K562 (cell line): ENCODE data around the gene IFI27L2. TPM values are rescaled to one million over a fixed set of nuclear protein-coding genes. Genes with fewer than 3 reads are reported as not detected.

Source experiments
- ATAC-seq: fragments of 200-7000 bp; cut with Tn5 transposase; 3 replicates; pipeline ENCODE4 v1.9.1; 2020; ENCODE audit warnings: moderate library complexity
- BruUV-seq: library from RNA; stranded (reverse); fragments of 400-500 nt; replicated peaks from 2 replicates; lab custom pipeline; 2021; lab: Mats Ljungman, UMichigan
- CTCF ChIA-PET: fragments of 300-600 bp; formaldehyde crosslinking; extraction: SDS; loops from one replicate; lab custom pipeline; 2021; ENCODE audit warnings: low intra/inter-chr PET ratio; lab: Yijun Ruan, JAX
- POLR2A ChIA-PET: fragments of 300-600, 350-650 bp; sonication (Branson Sonifier 250); formaldehyde crosslinking; extraction: SDS; loops from one replicate; lab custom pipeline; 2021; ENCODE audit warnings: antibody characterized with exemption, inconsistent platforms; lab: Yijun Ruan, JAX
- DNase-seq, 4 experiments: peaks; one replicate each; pipeline versions ENCODE4 v3.0.0 to v3.0.0-alpha.2; 2011 to 2018; ENCODE audit warnings: low spot score in 3 of 4, mixed read lengths in 3 of 4; ENCODE audit errors: extremely low read depth in 1 of 4
- FAIRE-seq: peaks from 2 replicates; lab custom pipeline; 2011; peaks lifted over from hg19 to GRCh38; lab: Jason Lieb, UNC
- H2AFZ ChIP-seq: 2 replicates; pipeline ENCODE4 v1.6.0; 2011; ENCODE audit warnings: low read depth, low read length, control low read depth, inconsistent platforms
- H3K27ac ChIP-seq: fragments of 200-600 bp; 3 replicates; pipeline ENCODE4 v1.8.0; 2011; ENCODE audit warnings: low read depth, mild to moderate bottlenecking, control low read depth, inconsistent platforms, low read length, moderate library complexity, mixed read lengths; ENCODE audit errors: extremely low read depth
- H3K27me3 ChIP-seq, 2 experiments: fragments of 300-600 bp in 1 of 2; 2 replicates in 1 of 2; 3 replicates in 1 of 2; pipeline versions ENCODE4 v1.6.0 to v1.8.0; 2011; ENCODE audit warnings: inconsistent platforms in 2 of 2, low read length in 2 of 2, mild to moderate bottlenecking in 1 of 2, mixed read lengths in 1 of 2, moderate library complexity in 1 of 2; ENCODE audit not compliant: control insufficient read depth in 2 of 2, insufficient read depth in 2 of 2
- H3K36me3 ChIP-seq: fragments of 300-600 bp; 3 replicates; pipeline ENCODE4 v1.8.0; 2011; ENCODE audit warnings: mild to moderate bottlenecking, low read length, inconsistent platforms; ENCODE audit not compliant: control insufficient read depth, insufficient read depth
- H3K4me1 ChIP-seq, 2 experiments: fragments of 200-600 bp in 1 of 2; replicated peaks in 1 of 2; 2 replicates in 1 of 2; 3 replicates in 1 of 2; pipeline versions ENCODE4 v1.5.1 to v1.8.0; 2011; ENCODE audit warnings: inconsistent platforms in 2 of 2, low read length in 2 of 2, mild to moderate bottlenecking in 1 of 2, mixed read lengths in 1 of 2, moderate library complexity in 1 of 2; ENCODE audit not compliant: control insufficient read depth in 2 of 2, insufficient read depth in 2 of 2
- H3K4me2 ChIP-seq: 2 replicates; pipeline ENCODE4 v1.6.1; 2011; ENCODE audit warnings: low read length, control low read depth, inconsistent platforms, mixed read lengths; ENCODE audit not compliant: insufficient read depth
- H3K4me3 ChIP-seq: fragments of 200-600 bp; sonication (generic), shearing (Covaris generic); 2 replicates; pipeline ENCODE4 v1.5.1; 2016; ENCODE audit warnings: control low read depth, inconsistent platforms
- H3K79me2 ChIP-seq: fragments of 200-600 bp; 3 replicates; pipeline ENCODE4 v1.8.0; 2011; ENCODE audit warnings: low read length, inconsistent platforms; ENCODE audit not compliant: control insufficient read depth, insufficient read depth
- H3K9ac ChIP-seq, 2 experiments: 2 replicates each; pipeline versions ENCODE4 v1.6.0 to v1.6.1; 2011; ENCODE audit warnings: low read depth in 2 of 2, low read length in 2 of 2, control low read depth in 1 of 2, inconsistent platforms in 1 of 2, mild to moderate bottlenecking in 1 of 2, mixed read lengths in 1 of 2; ENCODE audit not compliant: insufficient read depth in 1 of 2
- H3K9me1 ChIP-seq: one replicate; pipeline ENCODE4 v1.6.0; 2011; ENCODE audit warnings: inconsistent platforms, mild to moderate bottlenecking, low read length, moderate library complexity; ENCODE audit not compliant: control insufficient read depth, insufficient read depth
- H3K9me3 ChIP-seq: replicated peaks from 2 replicates; pipeline ENCODE4 v1.5.1; 2011; ENCODE audit warnings: low read depth, low read length, inconsistent platforms; ENCODE audit not compliant: control insufficient read depth, insufficient read depth
- H4K20me1 ChIP-seq: replicated peaks from 2 replicates; pipeline ENCODE4 v1.6.1; 2011; ENCODE audit warnings: low read length, inconsistent platforms, mixed read lengths; ENCODE audit not compliant: control insufficient read depth, insufficient read depth
- BCL6 ChIP-seq: fragments of 250-450 bp; sonication (Bioruptor Pico); IDR thresholded peaks from 2 replicates; pipeline ENCODE4 v1.4.0; 2020
- CXXC5 ChIP-seq: fragments of 250-450 bp; sonication (Bioruptor Pico); IDR thresholded peaks from 2 replicates; pipeline ENCODE4 v1.8.0; 2022; ENCODE audit warnings: inconsistent platforms, mild to moderate bottlenecking, moderate library complexity
- MCM3 ChIP-seq: fragments of 450-650 bp; IDR thresholded peaks from 2 replicates; pipeline ENCODE4 v1.6.1; 2016
- NCOA1 ChIP-seq: fragments of 450-650 bp; IDR thresholded peaks from 2 replicates; pipeline ENCODE4 v1.6.1; 2016; ENCODE audit warnings: low read depth
- TBP ChIP-seq: optimal IDR thresholded peaks from 2 replicates; pipeline ENCODE3; 2011; ENCODE audit warnings: low read depth, low read length, improper control_type of control experiment
- TCF7 ChIP-seq: sonication (generic); IDR thresholded peaks from 2 replicates; pipeline ENCODE4 v1.6.1; 2016; ENCODE audit warnings: antibody characterized with exemption, borderline replicate concordance
- ZNF134 ChIP-seq: fragments of 250-450 bp; sonication (Bioruptor Pico); conservative IDR thresholded peaks from 2 replicates; pipeline ENCODE4 v1.4.0; 2020
- WGBS: fragments of 100-300 bp; shearing (Covaris generic); methylation state at CpG from one replicate; pipeline ENCODE4 v1.1.6; 2016; ENCODE audit warnings: low coverage, mixed read lengths; ENCODE audit not compliant: insufficient coverage; ENCODE audit errors: missing lambda C conversion rate; 5-methylcytosine and 5-hydroxymethylcytosine counted together
- in situ Hi-C: fragments of 300-500 bp; cut with MboI; formaldehyde crosslinking; loops from 4 replicates; pipeline ENCODE4 v1.15.0; 2018; ENCODE audit warnings: inconsistent platforms, mixed read lengths
- intact Hi-C: fragments of 100-400 bp; cut with micrococcal nuclease; formaldehyde crosslinking; loops from 2 replicates; pipeline ENCODE4 v1.14.2; 2022
- polyA plus RNA-seq, 8 experiments: library from polyadenylated mRNA; depleted of rRNA in 4 of 8; stranded (reverse) in 5 of 8; unstranded in 3 of 8; fragments of >200 nt; fragmentation: Nextera tagmentation in 2 of 8; fragmentation: Illumina TruSeq in 1 of 8; extraction: Ambion mirVana in 2 of 8; extraction: Trizol in 1 of 8; gene quantifications; 2 replicates each; pipeline versions ENCODE4 v1.2.1 to v1.2.3, GENCODE V29; 2011 to 2014; ENCODE audit warnings: inconsistent platforms in 1 of 8, missing spikeins in 1 of 8
- total RNA-seq, 7 experiments: library from RNA; depleted of rRNA in 6 of 7; stranded (reverse); fragments of >200 nt in 6 of 7; fragmentation: Illumina TruSeq in 2 of 7; extraction: Trizol in 2 of 7; gene quantifications; 2 replicates each; pipeline versions ENCODE4 v1.2.1 to v1.2.3, GENCODE V29; 2011 to 2021; ENCODE audit warnings: low replicate concordance in 1 of 7
- TF ChIP-seq, protein P1 (sequence below), 2 experiments: fragments of 250-450 bp in 1 of 2; fragments of 450-650 bp in 1 of 2; sonication (Bioruptor Pico) in 1 of 2; IDR thresholded peaks; 2 replicates each; pipeline versions ENCODE4 v1.6.1 to v1.8.0; 2016 to 2021; ENCODE audit warnings: mild to moderate bottlenecking in 2 of 2, moderate library complexity in 2 of 2, missing compliant biosample characterization in 1 of 2, missing genetic modification characterization in 1 of 2
- TF ChIP-seq, protein P2 (sequence below): fragments of 250-450 bp; sonication (Bioruptor Pico); IDR thresholded peaks from 2 replicates; pipeline ENCODE4 v1.8.0; 2021; ENCODE audit warnings: moderate library complexity, mild to moderate bottlenecking, inconsistent platforms

IFI27L2 gene
- total and polyA plus RNA-seq, 9 of the 15 experiments (the other 6 are each of a cell fraction or from before 2014, with no cell fraction given): 1.0 to 9.3 (median 4.1) TPM

DNA sequence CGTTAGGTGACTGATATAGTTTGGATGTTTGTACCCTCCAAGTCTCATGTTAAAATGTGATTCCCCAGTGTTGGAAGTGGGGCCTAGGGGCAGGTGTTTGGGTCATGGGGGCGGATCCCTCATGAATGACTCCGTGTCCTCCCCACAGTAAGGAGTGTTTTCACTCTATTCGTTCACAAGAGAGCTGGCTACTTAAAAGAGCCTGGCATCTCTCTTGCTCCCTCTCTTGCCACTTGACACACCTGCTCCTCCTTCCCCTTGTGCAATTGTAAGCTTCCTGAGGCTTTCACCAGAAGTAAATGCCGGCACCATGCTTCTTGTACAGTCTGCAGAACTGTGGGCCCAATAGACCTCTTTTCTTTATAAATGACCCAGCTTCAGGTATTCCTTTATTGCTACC, 2.6 kb downstream of the IFI27L2 start:
- no peaks in the 10 kb centered on the region for H3K9me1 ChIP-seq
- POLR2A ChIA-PET: no interaction called here
- WGBS: 3% methylated on average over 5 of the region's 5 CpGs
- in situ Hi-C loops: no loop called here
- no peak overlapping the region for H3K9ac ChIP-seq
- H3K79me2 ChIP-seq: no peaks in the 10 kb centered on the region
- no peak overlapping the region for H3K4me3 ChIP-seq
- no peaks in the 10 kb centered on the region for H4K20me1 ChIP-seq
- FAIRE-seq (no peak), DNase-seq (no peak), ATAC-seq (no peak)
- BruUV-seq: no TSS peak
- CTCF ChIA-PET: no interaction called here
- H3K9me3 ChIP-seq: no peaks in the 10 kb centered on the region
- no peak for TF ChIP-seq MCM3
- TF ChIP-seq ZNF134: no peak
- TF ChIP-seq, protein P1, sequence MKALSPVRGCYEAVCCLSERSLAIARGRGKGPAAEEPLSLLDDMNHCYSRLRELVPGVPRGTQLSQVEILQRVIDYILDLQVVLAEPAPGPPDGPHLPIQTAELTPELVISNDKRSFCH (CRISPR knock-in tag; IDR thresholded peaks at IDR 0.05): no peak
- TF ChIP-seq, protein P1 (tag; IDR thresholded peaks at IDR 0.05): no peak
- TF ChIP-seq, protein P2, sequence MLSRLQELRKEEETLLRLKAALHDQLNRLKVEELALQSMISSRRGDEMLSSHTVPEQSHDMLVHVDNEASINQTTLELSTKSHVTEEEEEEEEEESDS (CRISPR knock-in tag): no peak
- no peak for TF ChIP-seq NCOA1
- TF ChIP-seq BCL6 (CRISPR knock-in tag): no peak
- no peak for TF ChIP-seq TBP
- no peak for TF ChIP-seq CXXC5 (CRISPR knock-in tag)
- no peak for TF ChIP-seq TCF7
- no peak overlapping the region for H3K27ac ChIP-seq
- peaks cover 0 to 7% of the 10 kb centered on the region in 2 experiments; a peak in 3 of 5 replicates for H3K4me1 ChIP-seq
- intact Hi-C loops: no loop called here
- no peak overlapping the region for H3K4me2 ChIP-seq
- peaks cover 0 to 20% of the 10 kb centered on the region in 2 experiments; a peak in 2 of 5 replicates for H3K27me3 ChIP-seq
- no peak overlapping the region for H2AFZ ChIP-seq
- H3K36me3 ChIP-seq: no peaks in the 10 kb centered on the region
